ENCODE measurements around the gene APC2. TPM values are rescaled to one million over a fixed set of nuclear protein-coding genes. Genes with fewer than 3 reads are reported as not detected.

APC2 gene
- total RNA-seq, 1 experiment from 2014 or later = 11.9 TPM

DNA sequence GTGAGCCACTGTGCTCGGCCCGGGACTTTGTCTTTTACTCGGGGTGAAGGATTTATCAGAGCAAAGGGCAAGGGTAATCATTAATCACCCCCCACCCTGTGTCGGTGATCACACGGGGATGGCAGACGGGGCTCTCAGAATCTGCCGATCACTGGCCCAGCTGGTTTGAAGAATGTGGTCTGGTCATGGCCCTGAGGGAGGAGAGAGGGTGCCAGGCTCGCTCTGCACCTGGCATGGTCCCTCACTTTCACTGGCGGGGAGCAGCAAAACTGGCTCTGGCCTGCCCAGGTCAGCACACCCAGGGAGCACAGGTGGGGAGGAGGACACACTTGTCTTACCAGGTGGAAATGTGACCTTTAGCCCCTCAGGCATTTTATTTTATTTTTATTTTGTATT, 51.3 kb downstream of the APC2 start:
- POLR2A ChIA-PET = no interaction called here
- in situ Hi-C loops (cut with HindIII; ENCODE audit: low pct_unique_long_range_greater_than_20kb, low sequenced_read_pairs) (no loop called here), intact Hi-C loops (cut with micrococcal nuclease; ENCODE audit: unreplicated experiment) (no loop called here)
- no peaks in the 10 kb centered on the region for H3K27me3 ChIP-seq (ENCODE audit: control insufficient read depth, insufficient read depth, low read length)
- no peak for TF ChIP-seq SIN3A (IDR thresholded peaks at IDR 0.05; ENCODE audit: borderline replicate concordance, insufficient read depth, low read depth, low read length)
- TF ChIP-seq, protein P1, sequence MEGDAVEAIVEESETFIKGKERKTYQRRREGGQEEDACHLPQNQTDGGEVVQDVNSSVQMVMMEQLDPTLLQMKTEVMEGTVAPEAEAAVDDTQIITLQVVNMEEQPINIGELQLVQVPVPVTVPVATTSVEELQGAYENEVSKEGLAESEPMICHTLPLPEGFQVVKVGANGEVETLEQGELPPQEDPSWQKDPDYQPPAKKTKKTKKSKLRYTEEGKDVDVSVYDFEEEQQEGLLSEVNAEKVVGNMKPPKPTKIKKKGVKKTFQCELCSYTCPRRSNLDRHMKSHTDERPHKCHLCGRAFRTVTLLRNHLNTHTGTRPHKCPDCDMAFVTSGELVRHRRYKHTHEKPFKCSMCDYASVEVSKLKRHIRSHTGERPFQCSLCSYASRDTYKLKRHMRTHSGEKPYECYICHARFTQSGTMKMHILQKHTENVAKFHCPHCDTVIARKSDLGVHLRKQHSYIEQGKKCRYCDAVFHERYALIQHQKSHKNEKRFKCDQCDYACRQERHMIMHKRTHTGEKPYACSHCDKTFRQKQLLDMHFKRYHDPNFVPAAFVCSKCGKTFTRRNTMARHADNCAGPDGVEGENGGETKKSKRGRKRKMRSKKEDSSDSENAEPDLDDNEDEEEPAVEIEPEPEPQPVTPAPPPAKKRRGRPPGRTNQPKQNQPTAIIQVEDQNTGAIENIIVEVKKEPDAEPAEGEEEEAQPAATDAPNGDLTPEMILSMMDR (IDR thresholded peaks at IDR 0.05) = no peak
- no peak for TF ChIP-seq TCF7L2 (IDR thresholded peaks at IDR 0.05; ENCODE audit: low read depth, low read length)
- TF ChIP-seq POLR2AphosphoS5 (IDR thresholded peaks at IDR 0.05; ENCODE audit: low read depth, low read length) = no peak
- TF ChIP-seq, protein P2, sequence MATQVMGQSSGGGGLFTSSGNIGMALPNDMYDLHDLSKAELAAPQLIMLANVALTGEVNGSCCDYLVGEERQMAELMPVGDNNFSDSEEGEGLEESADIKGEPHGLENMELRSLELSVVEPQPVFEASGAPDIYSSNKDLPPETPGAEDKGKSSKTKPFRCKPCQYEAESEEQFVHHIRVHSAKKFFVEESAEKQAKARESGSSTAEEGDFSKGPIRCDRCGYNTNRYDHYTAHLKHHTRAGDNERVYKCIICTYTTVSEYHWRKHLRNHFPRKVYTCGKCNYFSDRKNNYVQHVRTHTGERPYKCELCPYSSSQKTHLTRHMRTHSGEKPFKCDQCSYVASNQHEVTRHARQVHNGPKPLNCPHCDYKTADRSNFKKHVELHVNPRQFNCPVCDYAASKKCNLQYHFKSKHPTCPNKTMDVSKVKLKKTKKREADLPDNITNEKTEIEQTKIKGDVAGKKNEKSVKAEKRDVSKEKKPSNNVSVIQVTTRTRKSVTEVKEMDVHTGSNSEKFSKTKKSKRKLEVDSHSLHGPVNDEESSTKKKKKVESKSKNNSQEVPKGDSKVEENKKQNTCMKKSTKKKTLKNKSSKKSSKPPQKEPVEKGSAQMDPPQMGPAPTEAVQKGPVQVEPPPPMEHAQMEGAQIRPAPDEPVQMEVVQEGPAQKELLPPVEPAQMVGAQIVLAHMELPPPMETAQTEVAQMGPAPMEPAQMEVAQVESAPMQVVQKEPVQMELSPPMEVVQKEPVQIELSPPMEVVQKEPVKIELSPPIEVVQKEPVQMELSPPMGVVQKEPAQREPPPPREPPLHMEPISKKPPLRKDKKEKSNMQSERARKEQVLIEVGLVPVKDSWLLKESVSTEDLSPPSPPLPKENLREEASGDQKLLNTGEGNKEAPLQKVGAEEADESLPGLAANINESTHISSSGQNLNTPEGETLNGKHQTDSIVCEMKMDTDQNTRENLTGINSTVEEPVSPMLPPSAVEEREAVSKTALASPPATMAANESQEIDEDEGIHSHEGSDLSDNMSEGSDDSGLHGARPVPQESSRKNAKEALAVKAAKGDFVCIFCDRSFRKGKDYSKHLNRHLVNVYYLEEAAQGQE (IDR thresholded peaks at IDR 0.05; ENCODE audit: insufficient read depth in 1 of 2, low read depth in 2 of 2, low read length in 1 of 2) = no peak
- no peak overlapping the region for H3K27ac ChIP-seq (ENCODE audit: low read length)
- ATAC-seq (no peak), DNase-seq (ENCODE audit: low read depth, low spot score) (no peak)
- BruUV-seq (replicated peaks) = no TSS peak
- H3K4me3 ChIP-seq (ENCODE audit: low read depth in 2 of 2, low read length in 2 of 2) = no peak overlapping the region
- no peaks in the 10 kb centered on the region for H3K4me1 ChIP-seq (ENCODE audit: control insufficient read depth, insufficient read depth, low read length)
- H3K36me3 ChIP-seq (ENCODE audit: control insufficient read depth, insufficient read depth, low read length) = no peaks in the 10 kb centered on the region
- CTCF ChIA-PET = no interaction called here
- no peaks in the 10 kb centered on the region for H3K9me3 ChIP-seq (ENCODE audit: control insufficient read depth, insufficient read depth, low read depth, low read length)

DNA sequence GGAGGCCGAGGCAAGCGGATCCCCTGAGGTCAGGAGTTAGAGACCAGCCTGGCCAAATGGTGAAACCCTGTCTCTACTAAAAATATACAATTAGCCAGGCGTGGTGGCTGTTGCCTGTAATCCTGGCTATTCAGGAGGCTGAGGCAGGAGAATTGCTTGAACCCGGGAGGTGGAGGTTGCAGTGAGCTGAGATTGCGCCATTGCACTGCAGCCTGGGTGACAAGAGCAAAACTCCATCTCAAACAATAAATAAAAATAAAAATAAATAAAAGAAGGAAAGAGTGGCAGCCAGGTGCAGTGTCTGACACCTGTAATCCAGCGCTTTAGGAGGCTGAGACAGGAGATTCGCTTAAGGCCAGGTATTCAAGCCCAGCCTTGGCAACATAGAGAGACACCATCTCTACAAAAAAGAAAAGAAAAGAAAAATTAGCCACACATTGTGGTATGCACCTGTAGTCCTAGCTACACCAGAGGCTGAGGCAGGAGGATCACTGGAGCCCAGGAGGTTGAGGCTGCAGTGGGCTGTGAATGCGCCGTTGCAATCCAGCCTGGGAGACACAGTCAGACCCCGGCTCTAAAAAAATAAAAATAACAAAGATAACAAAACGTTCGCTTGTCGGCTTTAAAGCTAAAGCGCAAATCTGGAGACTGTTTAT, 52.6 kb downstream of the APC2 start:
- no peaks in the 10 kb centered on the region for H3K9me3 ChIP-seq (ENCODE audit: control insufficient read depth, insufficient read depth, low read depth, low read length)
- in situ Hi-C loops (cut with HindIII; ENCODE audit: low pct_unique_long_range_greater_than_20kb, low sequenced_read_pairs) (no loop called here), intact Hi-C loops (cut with micrococcal nuclease; ENCODE audit: unreplicated experiment) (no loop called here)
- BruUV-seq (replicated peaks) = no TSS peak
- no peak for TF ChIP-seq POLR2AphosphoS5 (IDR thresholded peaks at IDR 0.05; ENCODE audit: low read depth, low read length)
- TF ChIP-seq SIN3A (IDR thresholded peaks at IDR 0.05; ENCODE audit: borderline replicate concordance, insufficient read depth, low read depth, low read length) = no peak
- no peak for TF ChIP-seq TCF7L2 (IDR thresholded peaks at IDR 0.05; ENCODE audit: low read depth, low read length)
- TF ChIP-seq, protein P2 (IDR thresholded peaks at IDR 0.05; ENCODE audit: insufficient read depth in 1 of 2, low read depth in 2 of 2, low read length in 1 of 2) = no peak
- TF ChIP-seq, protein P1 (IDR thresholded peaks at IDR 0.05) = no peak
- ATAC-seq = no peak
- H3K27me3 ChIP-seq (ENCODE audit: control insufficient read depth, insufficient read depth, low read length) = no peaks in the 10 kb centered on the region
- H3K36me3 ChIP-seq (ENCODE audit: control insufficient read depth, insufficient read depth, low read length) = no peaks in the 10 kb centered on the region
- ChIA-PET POLR2A (no interaction called here), CTCF (interaction anchor here (0.7 kb wide), 1 partner anchor 316 kb away, joined by 4 read pairs; no protein-coding TSS in a partner anchor)
- no peaks in the 10 kb centered on the region for H3K4me1 ChIP-seq (ENCODE audit: control insufficient read depth, insufficient read depth, low read length)
- H3K4me3 ChIP-seq (ENCODE audit: low read depth in 2 of 2, low read length in 2 of 2) = no peak overlapping the region; a peak in 1 of 4 replicates
- no peak overlapping the region for H3K27ac ChIP-seq (ENCODE audit: low read length)
- DNase-seq (ENCODE audit: low read depth, low spot score) = no peak

Measured in Panc1 (cell line).